HG02610 (cell line): Measurements from ENCODE around the gene MRPL42.
"Not testable (repeated sequence)": the region's sequence is repeated elsewhere in the genome, so short reads cannot be mapped to it uniquely, and the experiment has no call there.

Experiments used
- ATAC-seq: cut with Tn5 transposase; IDR thresholded peaks from one replicate; pipeline ENCODE4 v1.9.1; 2021; ENCODE audit warnings: mild to moderate bottlenecking, moderate library complexity; ENCODE audit not compliant: unreplicated experiment

Gene MRPL42

GRCh38 chr12:93497456-93497855, 30.1 kb downstream of the MRPL42 start:
- ATAC-seq = no peak

GRCh38 chr12:93498813-93499212, 31.5 kb downstream of the MRPL42 start:
- not testable (repeated sequence) for ATAC-seq

DNA sequence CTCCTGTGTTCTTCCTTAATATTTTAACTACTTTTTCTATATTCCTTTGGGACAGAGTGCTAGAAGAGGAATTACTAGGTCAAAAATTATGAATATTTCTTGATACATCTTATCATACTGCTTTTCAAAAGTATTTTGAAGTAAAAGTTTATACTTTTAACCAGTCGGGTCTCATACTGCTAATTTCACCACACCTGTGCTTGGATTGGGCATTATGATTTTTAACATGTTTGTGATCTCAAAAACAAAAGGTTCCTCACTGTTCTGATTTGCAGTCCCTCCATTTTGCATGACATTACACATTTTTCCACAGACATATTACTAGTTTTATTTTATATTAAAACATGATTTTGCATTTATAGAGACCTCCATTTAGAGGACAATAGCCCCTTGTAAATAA, 32.9 kb downstream of the MRPL42 start:
- ATAC-seq = no peak

- no peak for ATAC-seq
Observed at GRCh38 chr12:93500667-93501066, 33.4 kb downstream of the MRPL42 start.

- no peak for ATAC-seq
Observed at GRCh38 chr12:93502802-93503623, 35.7 kb downstream of the MRPL42 start.

GRCh38 chr12:93507165-93507564, 39.9 kb downstream of the MRPL42 start:
- no peak for ATAC-seq

DNA sequence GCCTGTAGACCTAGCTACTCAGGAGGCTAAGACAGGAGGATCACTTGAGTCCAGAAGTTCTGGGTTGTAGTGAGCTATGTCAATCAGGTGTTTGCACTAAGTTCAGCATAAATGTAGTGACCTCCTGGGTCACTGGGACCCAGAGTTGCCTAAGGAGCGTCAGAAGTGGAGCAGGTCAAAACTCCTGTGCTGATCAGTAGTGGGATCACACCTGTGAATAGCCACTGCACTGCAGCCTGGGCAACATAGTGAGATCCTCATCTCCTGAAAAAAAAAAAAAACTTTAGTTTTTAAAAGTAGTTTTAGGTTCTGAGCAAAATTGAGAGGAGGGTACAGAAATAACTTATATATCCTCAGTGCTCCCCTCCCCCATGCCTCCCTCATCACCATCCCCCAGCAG, 42.2 kb downstream of the MRPL42 start:
- ATAC-seq = no peak

GRCh38 chr12:93514853-93515252, 47.5 kb downstream of the MRPL42 start:
- ATAC-seq = no peak

DNA sequence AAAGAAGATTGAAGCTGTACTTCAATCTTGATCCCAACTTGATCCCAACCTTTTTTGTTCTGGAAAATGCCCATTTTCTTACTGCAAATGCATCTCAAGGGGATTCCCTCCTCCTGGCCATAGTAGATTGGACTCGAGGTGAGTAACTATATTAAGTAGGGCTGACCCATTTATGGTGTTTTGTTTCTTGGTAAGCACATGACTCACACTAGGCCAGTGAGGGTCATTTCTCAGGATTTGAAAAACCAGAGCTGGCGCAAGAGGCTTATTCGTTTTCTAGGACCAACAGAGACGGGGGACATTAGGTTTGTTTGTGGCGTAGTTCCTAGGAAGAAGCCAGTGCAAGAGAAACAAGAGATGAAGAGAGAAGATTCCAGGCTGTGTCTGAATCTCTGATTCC, 51.4 kb downstream of the MRPL42 start:
- no peak for ATAC-seq

- ATAC-seq = no peak
Observed at GRCh38 chr12:93519859-93520258, 52.5 kb downstream of the MRPL42 start.

DNA sequence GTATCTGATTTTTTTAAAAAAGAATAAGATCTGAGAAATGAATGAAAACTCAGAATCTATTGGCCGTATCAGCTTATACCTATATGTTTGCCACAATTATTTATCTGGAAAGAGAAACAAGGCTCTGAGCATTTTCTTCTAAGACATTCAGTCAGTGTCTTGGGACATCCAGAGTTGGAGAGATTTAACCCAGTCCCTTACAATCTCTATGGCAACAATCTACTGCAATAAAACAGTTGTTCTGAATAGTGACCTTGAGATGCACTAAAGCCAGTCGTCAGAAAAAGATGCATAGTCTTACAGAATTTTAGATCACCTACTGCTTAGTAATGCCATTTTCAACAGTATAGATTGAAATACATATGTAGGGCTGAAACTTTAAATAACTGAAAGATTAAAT, 53.1 kb downstream of the MRPL42 start:
- no peak for ATAC-seq

GRCh38 chr12:93521225-93522080, 54.1 kb downstream of the MRPL42 start:
- ATAC-seq = no peak

DNA sequence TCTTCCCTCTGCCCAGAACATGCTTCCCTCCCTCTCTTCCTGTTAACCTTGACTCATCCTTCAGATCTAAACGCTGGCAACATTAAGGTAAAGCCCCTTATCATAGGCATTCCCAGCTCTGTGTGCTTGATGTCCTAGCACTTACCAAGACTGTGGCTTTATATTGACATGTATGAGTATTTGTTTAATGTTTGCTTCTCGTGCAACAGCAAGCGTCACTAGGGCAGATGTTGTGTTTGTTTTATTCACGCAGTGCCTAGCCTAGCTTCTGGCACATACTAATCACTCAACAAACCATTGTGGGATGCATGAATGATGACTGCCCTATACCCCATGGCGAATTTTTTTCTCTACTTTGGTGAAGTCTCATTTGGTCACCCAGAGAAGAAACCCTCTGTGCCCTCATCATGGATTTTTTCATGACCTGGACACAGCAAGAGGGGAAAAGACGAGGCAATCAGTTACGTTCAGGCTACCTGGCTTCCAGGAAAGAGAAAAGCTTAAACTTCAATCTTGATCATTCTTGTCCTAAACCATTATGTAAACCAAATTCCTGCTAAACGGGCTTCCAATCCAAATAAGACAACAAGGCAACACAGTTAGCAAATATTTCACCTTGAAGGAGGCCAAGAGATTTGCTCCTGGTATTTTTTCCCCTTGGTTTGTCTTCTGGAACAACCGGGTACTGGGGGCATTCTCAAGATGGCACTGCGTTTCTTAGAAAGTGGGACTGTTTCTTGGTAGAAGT, 57.2 kb downstream of the MRPL42 start:
- ATAC-seq = no peak

GRCh38 chr12:93526786-93527428, 59.6 kb downstream of the MRPL42 start:
- no peak for ATAC-seq

DNA sequence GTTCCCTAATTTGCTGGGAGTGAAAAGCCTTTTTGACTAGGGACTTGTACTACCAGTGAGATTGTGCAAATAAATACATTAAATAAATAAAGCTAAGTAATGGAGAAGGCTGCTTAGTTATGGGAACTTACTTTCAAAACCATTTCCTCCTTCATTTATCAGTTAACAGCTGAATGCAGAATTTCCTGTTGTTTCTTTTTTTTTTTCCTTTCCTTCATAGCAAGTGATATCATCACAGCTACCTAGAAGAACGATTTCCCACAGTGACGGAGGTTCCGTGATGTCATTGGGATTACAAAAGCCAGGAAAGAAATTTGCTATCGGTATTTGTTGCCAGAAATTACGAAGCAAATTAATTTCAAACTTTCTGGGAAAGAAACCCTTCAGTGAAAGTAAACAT, 63.0 kb downstream of the MRPL42 start:
- no peak for ATAC-seq

GRCh38 chr12:93533310-93533709, 66.0 kb downstream of the MRPL42 start:
- no peak for ATAC-seq

- ATAC-seq = peak; percentile 37
Observed at GRCh38 chr12:93536111-93536765, 68.9 kb downstream of the MRPL42 start.

DNA sequence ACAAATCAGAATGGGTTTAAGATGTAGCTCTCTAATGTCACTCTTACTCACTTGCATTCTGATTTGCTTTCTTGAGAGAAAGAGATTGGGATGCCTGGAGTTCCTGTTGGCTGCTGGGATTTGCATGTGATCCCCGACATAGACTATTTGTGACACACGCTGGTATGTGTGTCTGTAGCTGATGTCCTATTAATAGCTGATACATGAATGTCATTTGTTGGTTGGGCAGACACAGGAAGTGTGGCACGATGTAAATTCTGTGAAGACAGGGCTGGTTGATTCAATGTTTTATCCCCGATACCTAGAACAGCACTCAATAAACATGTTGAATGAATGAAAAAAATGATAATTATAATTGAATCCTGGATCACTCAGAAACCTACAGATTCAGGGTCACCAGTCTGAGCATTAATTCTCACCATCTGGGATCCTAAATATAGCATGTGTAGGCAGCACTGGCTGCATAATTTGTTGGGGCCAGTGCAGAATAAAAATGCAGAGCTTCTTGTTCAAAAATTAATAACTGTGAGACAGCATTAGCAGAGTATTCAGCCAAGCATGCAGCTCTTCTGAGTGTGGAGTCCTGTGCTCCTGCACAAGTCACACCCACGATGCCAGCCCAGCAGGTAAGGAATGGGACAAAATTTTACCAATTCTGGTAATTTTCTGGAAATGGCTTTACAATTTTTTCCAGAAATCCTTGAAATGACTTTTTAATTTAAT, 69.6 kb downstream of the MRPL42 start:
- peak; percentile 82 for ATAC-seq

DNA sequence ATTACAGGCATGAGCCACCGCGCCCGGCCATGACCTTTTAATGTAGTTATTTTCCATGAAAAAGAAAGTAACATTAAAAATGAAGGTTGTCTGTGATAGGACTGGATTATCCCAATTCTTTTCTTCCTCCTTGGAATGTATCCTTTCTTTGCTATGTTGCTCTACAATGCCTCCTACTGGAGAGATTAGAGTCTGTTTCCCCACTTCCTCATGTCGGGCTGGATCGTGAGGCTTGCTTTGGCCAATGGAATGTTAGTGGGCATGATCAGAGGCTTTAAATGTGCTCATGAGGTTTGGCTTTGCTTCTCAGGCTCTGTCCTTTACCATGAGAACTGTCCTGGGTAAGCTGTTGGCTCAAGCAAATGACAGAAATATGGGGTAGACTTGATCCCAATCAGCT, 70.5 kb downstream of the MRPL42 start:
- ATAC-seq = no peak

DNA sequence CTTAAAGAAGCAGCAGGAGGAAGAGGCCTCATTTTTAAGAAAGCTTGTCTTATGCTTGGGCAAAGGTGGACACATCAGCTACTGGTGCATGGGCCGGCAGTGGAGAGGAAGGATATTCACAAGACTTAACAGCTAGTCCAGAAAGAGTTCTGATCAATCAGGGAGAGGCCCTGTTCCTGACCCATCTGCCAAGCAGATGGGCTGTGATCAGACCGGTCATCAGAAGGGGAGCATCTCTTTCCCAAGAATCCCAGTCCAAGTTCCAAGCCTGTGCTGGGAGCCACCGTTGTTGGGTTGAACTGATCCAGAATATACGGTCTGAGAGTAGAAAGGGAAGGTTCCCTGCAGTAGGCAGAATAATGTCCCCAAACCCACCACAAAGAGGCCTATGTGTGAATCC, 72.5 kb downstream of the MRPL42 start:
- no peak for ATAC-seq
